Measurements from ENCODE around the gene LAIR2.

DNA sequence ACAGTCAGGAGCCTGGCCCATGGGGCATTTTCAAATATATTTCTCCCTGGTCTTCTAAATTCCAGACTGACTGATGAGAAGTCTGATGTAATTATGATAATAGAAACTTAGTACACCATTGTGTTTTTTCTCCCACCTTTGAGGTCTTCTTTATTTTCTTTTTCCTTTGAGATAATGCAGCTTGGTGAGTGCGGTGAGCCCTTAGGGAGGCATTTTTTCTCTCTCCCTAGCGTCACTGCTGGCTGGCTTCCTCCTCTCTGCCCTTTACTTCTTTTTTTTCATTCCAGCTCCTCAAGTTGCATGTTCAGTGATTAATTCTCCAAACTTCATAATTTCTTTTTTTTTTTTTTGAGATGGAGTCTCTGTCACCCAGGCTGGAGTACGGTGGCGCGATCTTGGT is 16.8 kb upstream of the LAIR2 start:
- no peak for TF ChIP-seq POLR2A (IDR thresholded peaks at IDR 0.05; ENCODE audit: low read length)
- TF ChIP-seq, protein P1, sequence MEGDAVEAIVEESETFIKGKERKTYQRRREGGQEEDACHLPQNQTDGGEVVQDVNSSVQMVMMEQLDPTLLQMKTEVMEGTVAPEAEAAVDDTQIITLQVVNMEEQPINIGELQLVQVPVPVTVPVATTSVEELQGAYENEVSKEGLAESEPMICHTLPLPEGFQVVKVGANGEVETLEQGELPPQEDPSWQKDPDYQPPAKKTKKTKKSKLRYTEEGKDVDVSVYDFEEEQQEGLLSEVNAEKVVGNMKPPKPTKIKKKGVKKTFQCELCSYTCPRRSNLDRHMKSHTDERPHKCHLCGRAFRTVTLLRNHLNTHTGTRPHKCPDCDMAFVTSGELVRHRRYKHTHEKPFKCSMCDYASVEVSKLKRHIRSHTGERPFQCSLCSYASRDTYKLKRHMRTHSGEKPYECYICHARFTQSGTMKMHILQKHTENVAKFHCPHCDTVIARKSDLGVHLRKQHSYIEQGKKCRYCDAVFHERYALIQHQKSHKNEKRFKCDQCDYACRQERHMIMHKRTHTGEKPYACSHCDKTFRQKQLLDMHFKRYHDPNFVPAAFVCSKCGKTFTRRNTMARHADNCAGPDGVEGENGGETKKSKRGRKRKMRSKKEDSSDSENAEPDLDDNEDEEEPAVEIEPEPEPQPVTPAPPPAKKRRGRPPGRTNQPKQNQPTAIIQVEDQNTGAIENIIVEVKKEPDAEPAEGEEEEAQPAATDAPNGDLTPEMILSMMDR (IDR thresholded peaks at IDR 0.05), result no peak
- TF ChIP-seq SMC3 (IDR thresholded peaks at IDR 0.05), result no peak
- no peak for TF ChIP-seq HOXB13 (CRISPR knock-in tag; IDR thresholded peaks at IDR 0.05; ENCODE audit: low read depth)
- TF ChIP-seq HMGXB4 (CRISPR knock-in tag; IDR thresholded peaks at IDR 0.05; ENCODE audit: borderline replicate concordance), result no peak
- no peak for TF ChIP-seq PHF8 (IDR thresholded peaks at IDR 0.05; ENCODE audit: borderline replicate concordance, low read depth)
- no peak for TF ChIP-seq MAX (IDR thresholded peaks at IDR 0.05)
- TF ChIP-seq MYC (IDR thresholded peaks at IDR 0.05; ENCODE audit: borderline replicate concordance, low read length), result no peak
- no peak for TF ChIP-seq MAFK (IDR thresholded peaks at IDR 0.05; ENCODE audit: partially characterized antibody)
